Measurements from ENCODE around the gene SMARCA4. TPM values are rescaled to one million over a fixed set of nuclear protein-coding genes. Genes with fewer than 3 reads are reported as not detected.

SMARCA4 gene
- total and polyA plus RNA-seq, 2 experiments from 2014 or later = 177 to 336 TPM

GRCh38 chr19:10988921-10989320 is 28.1 kb downstream of the SMARCA4 start:
- Histone ChIP-seq H3K4me1 (ENCODE audit: insufficient read depth) (no peaks in the 10 kb centered on the region), H3F3A (replicated peaks; ENCODE audit: low read depth) (0 out of 2 replicates have a peak, but pooled peaks cover 7% of the 10 kb centered on the region), H3K4me3 (no peak overlapping the region), H2AFZ (no peak overlapping the region), H3K27me3 (ENCODE audit: insufficient read depth) (no peaks in the 10 kb centered on the region), H3K36me3 (ENCODE audit: insufficient read depth) (peaks cover 37% of the 10 kb centered on the region), H3K4me2 (no peak overlapping the region), H3K27ac (ENCODE audit: low read depth) (0 out of 2 replicates have a peak overlapping the region, but pooled peaks have one; percentile 50), H3K79me2 (replicated peaks; ENCODE audit: insufficient read depth) (peaks cover 16% of the 10 kb centered on the region), H4K20me1 (replicated peaks; ENCODE audit: insufficient read depth) (peaks cover 20% of the 10 kb centered on the region; the same call in 1 of the 2 replicates), H3K9me2 (ENCODE audit: insufficient read depth) (no peaks in the 10 kb centered on the region)
- DNase-seq (ENCODE audit: low spot score) = no peak
- H3K27me3 Mint-ChIP-seq (ENCODE audit: insufficient read depth, low read depth, poor library complexity) = peaks cover 7% of the 10 kb centered on the region
- TF ChIP-seq POLR2AphosphoS5 (IDR thresholded peaks at IDR 0.05; ENCODE audit: low read depth) (no peak), ZNF114 (CRISPR knock-in tag; IDR thresholded peaks at IDR 0.05) (no peak), ETS1 (IDR thresholded peaks at IDR 0.05) (no peak), CREB1 (CRISPR knock-in tag; IDR thresholded peaks at IDR 0.05; ENCODE audit: low read depth) (no peak), ZNF331 (CRISPR knock-in tag; IDR thresholded peaks at IDR 0.05; ENCODE audit: low read depth) (no peak), NANOG (IDR thresholded peaks at IDR 0.05; ENCODE audit: borderline replicate concordance) (no peak), ZNF462 (CRISPR knock-in tag; IDR thresholded peaks at IDR 0.05) (no peak), REST (IDR thresholded peaks at IDR 0.05; ENCODE audit: unreplicated experiment) (no peak), CTCF (conservative IDR thresholded peaks at IDR 0.05; ENCODE audit: low read depth in 2 of 2) (no peak)
- no peak for ATAC-seq
- H3K36me3 Mint-ChIP-seq (ENCODE audit: low read depth) = peaks cover 80% of the 10 kb centered on the region
- no peak overlapping the region for H3K4me3 Mint-ChIP-seq
- H3K9me3 Mint-ChIP-seq = no peaks in the 10 kb centered on the region
- no peaks in the 10 kb centered on the region for H3K4me1 Mint-ChIP-seq
- H3K27ac Mint-ChIP-seq = no peak overlapping the region

All from GM23338 (cell line).